OCI-LY7 (cell line): ENCODE data around the gene SRSF10.
"Not testable (repeated sequence)": the region's sequence is repeated elsewhere in the genome, so short reads cannot be mapped to it uniquely, and the experiment has no call there.

Experiments
- EZH2phosphoT487 ChIP-seq: fragments of 200-600 bp; sonication (generic); IDR thresholded peaks from 2 replicates; pipeline ENCODE4 v1.6.1; 2018; ENCODE audit warnings: low read depth, borderline replicate concordance, mild to moderate bottlenecking, mixed run types, antibody characterized with exemption, low read length, moderate library complexity, mixed read lengths
- TF ChIP-seq, protein P1 (sequence below): fragments of 200-600 bp; sonication (generic); conservative IDR thresholded peaks from 2 replicates; pipeline ENCODE4 v1.5.1; 2014; ENCODE audit warnings: mild to moderate bottlenecking, antibody characterized with exemption, low read length, moderate library complexity, mixed read lengths

DNA sequence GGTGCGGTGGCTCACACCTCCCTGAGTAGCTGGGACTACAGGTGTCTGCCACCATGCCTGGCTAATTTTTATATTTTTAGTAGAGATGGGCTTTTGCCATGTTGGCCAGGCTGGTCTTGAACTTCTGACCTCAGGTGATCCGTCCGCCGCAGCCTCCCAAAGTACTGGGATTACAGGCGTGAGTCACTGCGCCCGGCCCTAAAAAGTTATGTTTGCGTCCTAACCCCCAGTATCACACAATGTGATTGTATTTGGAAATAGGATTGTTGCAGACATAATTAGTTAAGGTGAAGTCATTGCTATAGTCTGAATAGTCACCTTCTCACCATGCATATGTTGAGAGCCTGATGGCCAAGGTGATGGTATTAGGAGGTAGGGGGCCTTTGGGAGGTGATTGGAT is 32.8 kb upstream of the SRSF10 start:
- TF ChIP-seq, protein P1, sequence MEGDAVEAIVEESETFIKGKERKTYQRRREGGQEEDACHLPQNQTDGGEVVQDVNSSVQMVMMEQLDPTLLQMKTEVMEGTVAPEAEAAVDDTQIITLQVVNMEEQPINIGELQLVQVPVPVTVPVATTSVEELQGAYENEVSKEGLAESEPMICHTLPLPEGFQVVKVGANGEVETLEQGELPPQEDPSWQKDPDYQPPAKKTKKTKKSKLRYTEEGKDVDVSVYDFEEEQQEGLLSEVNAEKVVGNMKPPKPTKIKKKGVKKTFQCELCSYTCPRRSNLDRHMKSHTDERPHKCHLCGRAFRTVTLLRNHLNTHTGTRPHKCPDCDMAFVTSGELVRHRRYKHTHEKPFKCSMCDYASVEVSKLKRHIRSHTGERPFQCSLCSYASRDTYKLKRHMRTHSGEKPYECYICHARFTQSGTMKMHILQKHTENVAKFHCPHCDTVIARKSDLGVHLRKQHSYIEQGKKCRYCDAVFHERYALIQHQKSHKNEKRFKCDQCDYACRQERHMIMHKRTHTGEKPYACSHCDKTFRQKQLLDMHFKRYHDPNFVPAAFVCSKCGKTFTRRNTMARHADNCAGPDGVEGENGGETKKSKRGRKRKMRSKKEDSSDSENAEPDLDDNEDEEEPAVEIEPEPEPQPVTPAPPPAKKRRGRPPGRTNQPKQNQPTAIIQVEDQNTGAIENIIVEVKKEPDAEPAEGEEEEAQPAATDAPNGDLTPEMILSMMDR: not testable (repeated sequence)
- TF ChIP-seq EZH2phosphoT487: not testable (repeated sequence)
